GM12878 (cell line): Measurements from ENCODE around the gene PINK1. TPM values are rescaled to one million over a fixed set of nuclear protein-coding genes. Genes with fewer than 3 reads are reported as not detected.

Source experiments
- ATAC-seq: fragments of 200-7000 bp; cut with Tn5 transposase; 3 replicates; pipeline ENCODE4 v1.9.1; 2020; ENCODE audit warnings: mild to moderate bottlenecking, moderate library complexity
- BruUV-seq: library from RNA; stranded (reverse); fragments of 400-500 nt; replicated peaks from 2 replicates; lab custom pipeline; 2021; lab: Mats Ljungman, UMichigan
- CTCF ChIA-PET: fragments of 300-600 bp; sonication (Branson Sonifier 250); formaldehyde crosslinking; extraction: SDS; loops from one replicate; lab custom pipeline; 2021; ENCODE audit warnings: inconsistent platforms; lab: Yijun Ruan, JAX
- POLR2A ChIA-PET: fragments of 350-600 bp; formaldehyde crosslinking; extraction: SDS; loops from one replicate; lab custom pipeline; 2021; ENCODE audit warnings: inconsistent platforms; lab: Charles Lee
- RAD21 ChIA-PET: fragments of 300-600 bp; sonication (Branson Sonifier 250); formaldehyde crosslinking; loops from one replicate; lab custom pipeline; 2023; ENCODE audit warnings: antibody characterized with exemption; ENCODE audit not compliant: unreplicated experiment; lab: Charles Lee
- SMC1A ChIA-PET: fragments of 300-600 bp; sonication (Branson Sonifier 250); formaldehyde crosslinking; loops from one replicate; lab custom pipeline; 2023; ENCODE audit not compliant: unreplicated experiment, uncharacterized antibody; lab: Charles Lee
- DNase-seq: peaks from one replicate; pipeline ENCODE4 v3.0.0-alpha.2; 2011; ENCODE audit warnings: low read depth, low spot score
- FAIRE-seq: peaks from 3 replicates; lab custom pipeline; 2011; peaks lifted over from hg19 to GRCh38; lab: Jason Lieb, UNC
- H2AFZ ChIP-seq: 2 replicates; pipeline ENCODE4 v1.6.0; 2011; ENCODE audit warnings: low read depth, low read length, control low read depth; ENCODE audit not compliant: control insufficient read depth
- H3K27ac ChIP-seq: 2 replicates; pipeline ENCODE4 v1.5.1; 2011; ENCODE audit warnings: control low read depth; ENCODE audit not compliant: control insufficient read depth, insufficient read depth
- H3K27me3 ChIP-seq, 2 experiments: replicated peaks in 1 of 2; 2 replicates each; pipeline versions ENCODE4 v1.6.0 to v1.6.1; 2011; ENCODE audit warnings: low read length in 1 of 2; ENCODE audit not compliant: control insufficient read depth in 2 of 2, insufficient read depth in 2 of 2
- H3K36me3 ChIP-seq, 2 experiments: 2 replicates each; pipeline ENCODE4 v1.5.1; 2011; ENCODE audit warnings: low read length in 1 of 2; ENCODE audit not compliant: control insufficient read depth in 2 of 2, insufficient read depth in 2 of 2
- H3K4me1 ChIP-seq: 2 replicates; pipeline ENCODE4 v1.6.1; 2011; ENCODE audit warnings: mild to moderate bottlenecking, low read length, moderate library complexity, mixed read lengths; ENCODE audit not compliant: control insufficient read depth, insufficient read depth
- H3K4me2 ChIP-seq: 2 replicates; pipeline ENCODE4 v1.6.0; 2011; ENCODE audit warnings: control low read depth; ENCODE audit not compliant: control insufficient read depth, insufficient read depth
- H3K4me3 ChIP-seq: fragments of 200-600 bp; sonication (generic); 2 replicates; pipeline ENCODE4 v1.5.1; 2016
- H3K79me2 ChIP-seq: 2 replicates; pipeline ENCODE4 v1.6.0; 2011; ENCODE audit warnings: low read length; ENCODE audit not compliant: control insufficient read depth, insufficient read depth
- H3K9ac ChIP-seq: 2 replicates; pipeline ENCODE4 v1.8.0; 2011; ENCODE audit warnings: low read length, control low read depth, mixed read lengths; ENCODE audit not compliant: control insufficient read depth, insufficient read depth
- H3K9me3 ChIP-seq: replicated peaks from 3 replicates; pipeline ENCODE4 v1.5.1; 2011; ENCODE audit warnings: mild to moderate bottlenecking, low read length; ENCODE audit not compliant: control insufficient read depth, insufficient read depth
- H4K20me1 ChIP-seq: 2 replicates; pipeline ENCODE4 v1.6.0; 2011; ENCODE audit not compliant: control insufficient read depth, insufficient read depth
- CBX3 ChIP-seq: fragments of 200-600 bp; sonication (generic); IDR thresholded peaks from 2 replicates; pipeline ENCODE4 v1.6.1; 2016; ENCODE audit warnings: low read depth, borderline replicate concordance
- CREM ChIP-seq: IDR thresholded peaks from 2 replicates; pipeline ENCODE4 v1.6.1; 2014; ENCODE audit warnings: antibody characterized with exemption, low read depth
- DPF2 ChIP-seq: fragments of 450-650 bp; IDR thresholded peaks from 2 replicates; pipeline ENCODE4 v1.6.1; 2017; ENCODE audit warnings: mild to moderate bottlenecking
- GABPA ChIP-seq: IDR thresholded peaks from 2 replicates; pipeline ENCODE4 v1.6.1; 2014; ENCODE audit warnings: antibody characterized with exemption, low read depth, mild to moderate bottlenecking, inconsistent platforms
- JUND ChIP-seq: IDR thresholded peaks from 2 replicates; pipeline ENCODE4 v1.6.1; 2012; ENCODE audit warnings: low read depth, mild to moderate bottlenecking, low read length, improper control_type of control experiment, moderate library complexity
- KDM1A ChIP-seq: fragments of 200-600 bp; sonication (generic); IDR thresholded peaks from 2 replicates; pipeline ENCODE4 v1.6.1; 2016; ENCODE audit warnings: borderline replicate concordance
- PAX8 ChIP-seq: fragments of 450-650 bp; IDR thresholded peaks from 2 replicates; pipeline ENCODE4 v1.6.1; 2017; ENCODE audit warnings: mild to moderate bottlenecking, moderate library complexity
- RELA ChIP-seq: fragments of 450-650 bp; IDR thresholded peaks from 2 replicates; pipeline ENCODE4 v1.8.0; 2014; ENCODE audit warnings: borderline replicate concordance; ENCODE audit not compliant: partially characterized antibody
- SMAD1 ChIP-seq: fragments of 450-650 bp; IDR thresholded peaks from 2 replicates; pipeline ENCODE4 v1.6.1; 2018; ENCODE audit warnings: mild to moderate bottlenecking, low read depth; ENCODE audit not compliant: partially characterized antibody
- SMARCA5 ChIP-seq: fragments of 450-650 bp; IDR thresholded peaks from 2 replicates; pipeline ENCODE4 v1.6.1; 2017; ENCODE audit warnings: mild to moderate bottlenecking
- TAF1 ChIP-seq: IDR thresholded peaks from 2 replicates; pipeline ENCODE4 v1.6.1; 2011; ENCODE audit warnings: mild to moderate bottlenecking, low read depth, low read length, borderline replicate concordance
- ZNF217 ChIP-seq: fragments of 450-650 bp; IDR thresholded peaks from 2 replicates; pipeline ENCODE4 v1.6.1; 2017; ENCODE audit warnings: antibody characterized with exemption, mild to moderate bottlenecking
- ZNF622 ChIP-seq: fragments of 450-650 bp; IDR thresholded peaks from 2 replicates; pipeline ENCODE4 v1.6.1; 2017; ENCODE audit warnings: mild to moderate bottlenecking, inconsistent platforms
- WGBS: methylation state at CpG from one replicate; pipeline ENCODE4 v1.1.6; 2016; ENCODE audit warnings: low lambda C conversion rate; ENCODE audit not compliant: insufficient replicate concordance, insufficient coverage; ENCODE audit errors: missing lambda C conversion rate; 5-methylcytosine and 5-hydroxymethylcytosine counted together
- in situ Hi-C: fragments of 300-500 bp; cut with MboI; formaldehyde crosslinking; loops from 9 replicates; pipeline ENCODE4 v1.14.3; 2018; ENCODE audit warnings: mixed read lengths
- intact Hi-C: fragments of 100-400 bp; cut with micrococcal nuclease; formaldehyde crosslinking; loops from one replicate; pipeline ENCODE4 v1.14.2; 2022; ENCODE audit not compliant: unreplicated experiment
- polyA plus RNA-seq, 11 experiments: library from polyadenylated mRNA; depleted of rRNA in 4 of 11; unstranded in 6 of 11; stranded (reverse) in 5 of 11; fragments of >200 nt; fragmentation: Nextera tagmentation in 4 of 11; fragmentation: Illumina TruSeq in 1 of 11; extraction: Ambion mirVana in 4 of 11; extraction: Trizol in 1 of 11; gene quantifications; 1 replicate in 1 of 11; 2 replicates in 10 of 11; pipeline versions ENCODE4 v1.2.1 to v1.2.3, GENCODE V29; 2011 to 2016; ENCODE audit warnings: inconsistent platforms in 2 of 11, missing spikeins in 2 of 11, low read depth in 1 of 11
- total RNA-seq, 4 experiments: library from RNA; depleted of rRNA in 3 of 4; stranded (reverse); fragments of >200 nt in 3 of 4; fragmentation: Illumina TruSeq in 1 of 4; extraction: Trizol in 1 of 4; gene quantifications; 2 replicates each; pipeline versions ENCODE4 v1.2.1 to v1.2.3, GENCODE V29; 2013 to 2021
- TF ChIP-seq, protein P1 (sequence below): fragments of 450-650 bp; IDR thresholded peaks from 2 replicates; pipeline ENCODE4 v1.6.1; 2017; ENCODE audit warnings: mild to moderate bottlenecking, moderate library complexity

PINK1 gene
- total and polyA plus RNA-seq, 10 of the 15 experiments (the other 5 are each of a cell fraction or from before 2014, with no cell fraction given) = 0.42 to 4.4 (median 1.9) TPM; not detected in 1

- H3K4me1 ChIP-seq = no peaks in the 10 kb centered on the region
- ChIA-PET POLR2A (no interaction called here), CTCF (interaction anchor here (1.2 kb wide), 1 partner anchor 50 kb away, joined by 3 read pairs; no protein-coding TSS in a partner anchor), RAD21 (no interaction called here), SMC1A (interaction anchor here (1.4 kb wide), 1 partner anchor 9 kb away, joined by 3 read pairs; no protein-coding TSS in a partner anchor)
- ATAC-seq (no peak), FAIRE-seq (no peak), DNase-seq (no peak)
- no peaks in the 10 kb centered on the region for H3K9me3 ChIP-seq
- no peak overlapping the region for H3K4me3 ChIP-seq
- in situ Hi-C loops (no loop called here), intact Hi-C loops (no loop called here)
- H3K36me3 ChIP-seq = no peaks in the 10 kb centered on the region
- no peaks in the 10 kb centered on the region for H3K27me3 ChIP-seq
- no peak overlapping the region for H3K4me2 ChIP-seq
- no TSS peak for BruUV-seq
- TF ChIP-seq JUND (no peak), TAF1 (no peak), CREM (no peak), CBX3 (no peak), PAX8 (no peak)
- H4K20me1 ChIP-seq = no peaks in the 10 kb centered on the region
- H2AFZ ChIP-seq = no peak overlapping the region
- 59% methylated on average over 3 of the region's 3 CpGs for WGBS
- H3K79me2 ChIP-seq = no peaks in the 10 kb centered on the region
- H3K9ac ChIP-seq = no peak overlapping the region
- no peak overlapping the region for H3K27ac ChIP-seq
These were observed 7.8 kb upstream of the PINK1 start for GRCh38 chr1:20625176-20626097.

DNA sequence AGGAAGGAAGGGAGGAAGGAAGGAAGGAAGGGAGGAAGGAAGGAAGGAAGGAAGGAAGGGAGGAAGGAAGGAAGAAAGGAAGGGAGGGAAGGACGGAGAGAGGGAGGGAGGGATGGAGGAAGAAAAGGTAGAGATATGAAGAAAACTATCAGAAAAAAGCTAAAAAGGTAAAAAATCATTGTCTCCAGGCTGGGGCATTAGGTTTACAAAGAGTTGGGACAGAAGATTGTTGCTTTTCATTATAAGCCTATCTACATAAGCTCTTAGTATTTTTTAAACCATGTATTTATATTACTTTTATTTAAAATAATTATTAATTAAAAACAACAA is 7.2 kb upstream of the PINK1 start:
- CTCF ChIA-PET = interaction anchor here (0.9 kb wide), 1 partner anchor 14 kb away, joined by 3 read pairs; no protein-coding TSS in a partner anchor
- no peaks in the 10 kb centered on the region for H3K4me1 ChIP-seq
- intact Hi-C loops (no loop called here), in situ Hi-C loops (no loop called here)
- no peak overlapping the region for H3K9ac ChIP-seq
- DNase-seq (no peak), ATAC-seq (no peak), FAIRE-seq (no peak)
- H3K79me2 ChIP-seq = no peaks in the 10 kb centered on the region
- POLR2A ChIA-PET = no interaction called here
- H2AFZ ChIP-seq = no peak overlapping the region
- no peaks in the 10 kb centered on the region for H3K9me3 ChIP-seq
- RAD21 ChIA-PET = no interaction called here
- no TSS peak for BruUV-seq
- WGBS = 0% methylated on average over 1 of the region's 1 CpG
- no peak overlapping the region for H3K4me2 ChIP-seq
- H3K36me3 ChIP-seq = no peaks in the 10 kb centered on the region
- H3K4me3 ChIP-seq = no peak overlapping the region
- SMC1A ChIA-PET = interaction anchor here (1.4 kb wide), 1 partner anchor 8 kb away, joined by 3 read pairs; no protein-coding TSS in a partner anchor
- no peaks in the 10 kb centered on the region for H3K27me3 ChIP-seq
- H3K27ac ChIP-seq = no peak overlapping the region
- no peaks in the 10 kb centered on the region for H4K20me1 ChIP-seq
- TF ChIP-seq SMAD1 = no peak
- TF ChIP-seq ZNF622 = no peak
- TF ChIP-seq KDM1A = no peak
- TF ChIP-seq SMARCA5 = no peak
- TF ChIP-seq ZNF217 = no peak
- TF ChIP-seq RELA = no peak
- TF ChIP-seq, protein P1, sequence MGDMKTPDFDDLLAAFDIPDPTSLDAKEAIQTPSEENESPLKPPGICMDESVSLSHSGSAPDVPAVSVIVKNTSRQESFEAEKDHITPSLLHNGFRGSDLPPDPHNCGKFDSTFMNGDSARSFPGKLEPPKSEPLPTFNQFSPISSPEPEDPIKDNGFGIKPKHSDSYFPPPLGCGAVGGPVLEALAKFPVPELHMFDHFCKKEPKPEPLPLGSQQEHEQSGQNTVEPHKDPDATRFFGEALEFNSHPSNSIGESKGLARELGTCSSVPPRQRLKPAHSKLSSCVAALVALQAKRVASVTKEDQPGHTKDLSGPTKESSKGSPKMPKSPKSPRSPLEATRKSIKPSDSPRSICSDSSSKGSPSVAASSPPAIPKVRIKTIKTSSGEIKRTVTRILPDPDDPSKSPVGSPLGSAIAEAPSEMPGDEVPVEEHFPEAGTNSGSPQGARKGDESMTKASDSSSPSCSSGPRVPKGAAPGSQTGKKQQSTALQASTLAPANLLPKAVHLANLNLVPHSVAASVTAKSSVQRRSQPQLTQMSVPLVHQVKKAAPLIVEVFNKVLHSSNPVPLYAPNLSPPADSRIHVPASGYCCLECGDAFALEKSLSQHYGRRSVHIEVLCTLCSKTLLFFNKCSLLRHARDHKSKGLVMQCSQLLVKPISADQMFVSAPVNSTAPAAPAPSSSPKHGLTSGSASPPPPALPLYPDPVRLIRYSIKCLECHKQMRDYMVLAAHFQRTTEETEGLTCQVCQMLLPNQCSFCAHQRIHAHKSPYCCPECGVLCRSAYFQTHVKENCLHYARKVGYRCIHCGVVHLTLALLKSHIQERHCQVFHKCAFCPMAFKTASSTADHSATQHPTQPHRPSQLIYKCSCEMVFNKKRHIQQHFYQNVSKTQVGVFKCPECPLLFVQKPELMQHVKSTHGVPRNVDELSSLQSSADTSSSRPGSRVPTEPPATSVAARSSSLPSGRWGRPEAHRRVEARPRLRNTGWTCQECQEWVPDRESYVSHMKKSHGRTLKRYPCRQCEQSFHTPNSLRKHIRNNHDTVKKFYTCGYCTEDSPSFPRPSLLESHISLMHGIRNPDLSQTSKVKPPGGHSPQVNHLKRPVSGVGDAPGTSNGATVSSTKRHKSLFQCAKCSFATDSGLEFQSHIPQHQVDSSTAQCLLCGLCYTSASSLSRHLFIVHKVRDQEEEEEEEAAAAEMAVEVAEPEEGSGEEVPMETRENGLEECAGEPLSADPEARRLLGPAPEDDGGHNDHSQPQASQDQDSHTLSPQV = no peak
- TF ChIP-seq DPF2 = no peak
- no peak for TF ChIP-seq GABPA
